Stimulated activated CD4-positive, alpha-beta T cell treated with anti-CD3 and anti-CD28 coated beads, Interleukin-2, amount 100 ng/mL, for 4 hours (primary cell): ENCODE results near the gene CMTM4.

Source experiments
- DNase-seq: peaks from one replicate; pipeline ENCODE4 v3.0.0-alpha.2; 2020; ENCODE audit warnings: low read depth

The CMTM4 gene

DNA sequence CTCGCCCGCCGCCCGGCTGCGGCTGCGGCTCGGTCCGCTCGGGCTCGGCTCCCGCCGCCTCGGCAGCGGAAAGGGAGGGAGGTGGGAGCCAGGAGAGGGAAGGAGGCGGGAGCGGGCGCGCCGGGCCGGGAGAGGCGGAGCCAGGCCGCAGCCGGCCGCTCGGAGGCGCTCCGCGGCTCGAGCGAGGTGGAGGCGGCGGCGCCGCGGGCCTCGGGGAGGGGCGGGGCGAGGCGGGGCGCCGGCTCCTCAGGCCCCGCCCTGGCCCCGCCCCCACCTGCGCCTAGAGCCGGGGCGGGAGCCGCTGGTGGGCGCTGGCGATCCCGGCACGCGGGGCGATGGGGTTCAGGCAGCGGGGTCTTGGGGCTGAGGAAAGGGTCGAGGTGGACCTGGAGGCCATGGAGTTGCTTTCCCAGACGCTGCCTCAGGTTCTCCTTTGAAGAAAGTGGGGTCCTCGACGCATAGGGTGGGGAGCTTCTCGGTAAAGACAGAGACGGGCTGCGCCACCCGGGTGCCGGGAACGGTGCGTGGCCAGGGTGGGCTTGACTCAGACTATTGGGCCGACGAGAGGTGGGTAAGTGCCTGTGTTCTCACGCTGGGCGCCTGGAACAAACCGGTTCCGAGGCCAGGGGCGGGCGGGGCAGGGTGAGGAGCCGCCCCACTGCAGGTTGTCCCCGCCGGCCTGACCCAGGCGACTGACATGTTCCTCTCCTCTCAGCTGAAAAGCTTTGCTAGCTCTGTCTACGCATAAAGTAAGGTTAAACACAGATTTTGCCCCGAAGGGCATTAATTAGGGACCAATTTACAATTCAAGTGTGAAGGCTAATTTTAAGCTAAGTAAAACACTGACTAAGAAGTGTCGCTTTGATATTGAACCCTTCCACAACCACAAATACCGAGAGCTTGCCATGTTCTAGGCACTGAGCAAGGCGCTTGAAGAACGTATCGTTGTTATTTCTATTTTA, at the start of gene CMTM4:
TSS of gene CMTM4 (minus strand) at position 75 of the 962 bp plus-strand sequence. CDS start 218 bp downstream, outside the sequence.
- peak; percentile 65 for DNase-seq

DNA sequence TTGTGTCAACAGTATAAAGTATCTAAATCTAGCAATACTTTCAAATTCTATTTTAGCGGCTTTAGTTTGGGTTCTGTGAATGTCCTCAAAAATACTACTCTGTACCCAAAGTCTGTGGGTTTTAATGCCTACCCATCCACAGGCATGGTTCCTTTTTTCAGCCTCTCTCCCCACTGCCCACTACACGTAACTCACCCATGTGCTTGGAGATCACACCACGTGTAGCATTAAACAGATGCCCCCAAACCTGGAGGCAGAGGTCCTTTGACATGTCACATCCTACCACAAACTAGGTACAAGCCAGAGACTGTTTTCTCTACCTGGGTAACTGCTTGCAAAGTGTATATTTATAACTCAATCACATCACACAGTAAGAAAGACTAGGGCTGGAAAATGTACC, 49.5 kb upstream of the CMTM4 start:
- DNase-seq = no peak

DNA sequence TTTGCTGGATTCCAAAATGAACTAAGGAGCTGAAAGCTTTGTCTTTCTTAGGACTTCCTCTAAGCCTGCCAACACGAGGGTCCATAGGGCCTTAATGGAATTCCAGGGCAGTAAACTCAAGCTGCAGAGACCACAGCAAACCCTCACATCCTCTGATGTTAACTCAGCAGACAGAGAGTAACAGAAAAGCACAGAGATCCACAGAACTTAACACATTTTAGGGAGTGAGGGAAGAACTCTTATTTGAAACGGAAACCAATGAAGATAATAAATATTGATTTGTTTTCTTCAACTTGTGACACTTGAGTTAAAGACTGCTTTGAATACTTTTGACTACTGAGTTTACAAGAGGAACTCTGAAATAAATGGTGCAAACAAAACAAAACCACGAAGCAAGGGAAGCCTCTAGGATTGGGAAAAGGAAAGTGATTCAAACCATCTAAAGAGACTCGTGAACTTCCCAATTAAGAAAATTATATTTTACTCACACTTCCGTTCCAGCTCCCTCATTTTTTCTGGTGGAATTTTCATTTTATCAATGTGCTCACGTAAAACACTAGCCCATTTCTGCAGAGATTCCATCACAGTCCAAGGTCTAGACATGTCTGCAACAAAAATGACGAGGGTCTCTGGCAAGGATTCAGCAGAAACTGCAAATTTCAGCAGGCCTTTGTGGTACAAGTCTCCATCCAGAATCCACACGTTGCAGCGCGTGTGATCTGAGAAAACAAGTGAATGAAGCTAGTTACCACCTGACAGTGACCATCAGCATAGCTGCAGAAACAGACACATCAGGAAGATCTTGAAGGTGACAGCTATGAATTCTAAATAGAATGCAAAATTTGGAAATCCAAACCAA, 45.6 kb upstream of the CMTM4 start:
- no peak for DNase-seq

DNA sequence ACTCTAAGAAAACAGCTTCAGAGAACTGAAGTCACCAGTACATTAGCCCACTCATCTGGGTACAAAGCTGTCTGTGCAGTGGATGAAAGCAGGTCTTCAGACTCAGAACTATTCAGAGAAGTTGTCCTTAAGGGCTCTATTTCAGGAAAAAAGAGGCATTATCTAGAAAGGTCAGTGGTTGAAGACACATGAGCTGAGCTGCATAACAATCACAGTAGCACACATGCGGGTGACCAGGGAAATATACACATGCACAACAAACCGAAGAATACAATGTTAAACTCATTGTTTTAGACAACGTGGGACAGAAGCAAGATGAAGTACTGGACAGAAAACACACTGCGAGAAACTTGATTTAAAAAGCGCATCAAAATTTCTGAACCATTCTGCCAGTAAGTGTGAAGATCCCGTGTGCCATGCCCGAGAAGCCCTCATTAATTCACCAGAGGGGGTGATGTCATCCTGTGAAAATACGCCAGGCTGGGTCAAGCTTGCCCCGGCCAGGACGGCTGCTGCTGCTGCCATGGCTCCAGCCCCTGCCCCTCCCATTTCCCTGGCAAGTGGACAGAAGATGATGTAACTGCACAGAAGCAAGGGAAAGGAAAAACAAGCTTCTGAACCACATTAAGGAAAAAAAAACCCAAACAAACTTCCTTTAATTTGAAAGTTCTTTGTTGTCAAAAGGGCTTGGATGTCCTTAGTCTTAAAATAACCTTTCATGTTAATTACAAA, 44.8 kb upstream of the CMTM4 start:
- DNase-seq = no peak

DNA sequence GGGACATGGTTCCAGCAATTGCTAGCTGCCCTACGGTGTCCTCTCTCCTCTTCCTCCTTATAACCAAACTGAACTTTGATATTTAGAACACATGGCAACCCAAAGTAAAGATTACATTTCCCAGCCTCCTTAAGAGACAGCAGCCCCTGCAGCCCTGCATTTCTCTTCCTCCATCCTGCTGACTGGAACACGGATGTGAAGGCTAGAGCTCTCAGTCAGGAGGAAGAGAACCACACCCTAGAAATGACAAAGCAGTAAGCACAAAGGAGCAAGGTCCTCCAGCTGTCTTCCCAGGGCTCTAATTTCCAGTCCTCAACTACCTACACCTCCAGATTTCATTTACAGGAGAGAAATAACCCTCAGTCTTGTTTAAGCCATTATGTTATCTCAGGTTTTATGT, 44.0 kb upstream of the CMTM4 start:
- no peak for DNase-seq

DNA sequence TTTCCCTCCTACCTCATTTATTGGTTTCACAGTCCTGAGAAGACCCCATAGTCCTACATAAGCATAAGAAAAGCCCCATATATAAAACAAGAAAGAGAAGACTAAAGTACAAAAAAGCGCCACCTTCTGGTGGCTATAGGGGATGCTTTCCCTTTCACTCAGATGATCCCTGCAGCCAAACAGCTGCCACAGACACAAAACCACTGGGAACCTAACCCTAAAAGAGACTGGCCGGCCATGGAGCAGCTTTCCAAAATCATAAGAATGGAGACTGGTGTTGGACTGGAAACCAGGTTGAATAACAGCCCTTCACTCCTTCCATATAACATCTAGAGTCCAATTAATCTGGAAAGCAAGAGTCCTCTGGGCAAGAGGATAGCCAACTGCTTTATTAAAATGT, 43.5 kb upstream of the CMTM4 start:
- no peak for DNase-seq

DNA sequence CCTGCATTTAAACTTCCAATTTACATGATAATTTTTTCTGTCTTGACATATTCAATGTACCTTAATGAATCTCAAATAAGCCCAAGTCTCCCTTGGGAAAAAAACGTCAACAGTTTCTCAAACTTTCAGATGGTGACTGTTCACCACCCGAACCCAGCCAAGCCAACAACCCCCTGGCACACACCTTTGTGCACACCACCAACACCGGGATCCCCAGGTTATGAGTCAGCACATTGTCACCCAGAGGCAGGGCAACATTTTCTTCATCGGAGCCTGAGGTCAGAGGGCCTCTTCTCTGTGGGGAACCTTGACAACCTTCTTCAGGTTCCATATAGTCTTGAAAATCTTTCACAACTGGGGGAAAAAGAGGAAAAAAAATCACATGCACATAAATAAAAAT, 39.3 kb upstream of the CMTM4 start:
- DNase-seq = no peak

DNA sequence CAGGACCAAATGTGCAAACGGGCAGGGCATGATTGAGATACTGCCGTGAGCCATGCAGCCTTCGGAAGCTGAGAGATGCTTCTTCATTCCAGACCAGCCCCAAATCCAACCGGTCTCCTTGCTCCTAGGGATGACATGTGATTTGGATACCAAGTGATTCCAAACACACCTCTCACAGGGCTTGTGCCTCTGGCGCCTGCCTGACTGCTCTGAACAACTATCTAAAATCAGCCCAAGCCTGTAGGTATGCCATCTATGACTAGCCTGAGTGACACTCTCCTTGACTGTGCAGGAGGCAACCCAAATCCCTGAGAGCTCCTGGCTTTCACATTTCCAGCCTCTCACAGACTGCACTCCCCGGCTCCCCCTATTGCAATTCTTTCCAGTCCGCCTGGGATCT, 34.6 kb upstream of the CMTM4 start:
- DNase-seq = no peak

DNA sequence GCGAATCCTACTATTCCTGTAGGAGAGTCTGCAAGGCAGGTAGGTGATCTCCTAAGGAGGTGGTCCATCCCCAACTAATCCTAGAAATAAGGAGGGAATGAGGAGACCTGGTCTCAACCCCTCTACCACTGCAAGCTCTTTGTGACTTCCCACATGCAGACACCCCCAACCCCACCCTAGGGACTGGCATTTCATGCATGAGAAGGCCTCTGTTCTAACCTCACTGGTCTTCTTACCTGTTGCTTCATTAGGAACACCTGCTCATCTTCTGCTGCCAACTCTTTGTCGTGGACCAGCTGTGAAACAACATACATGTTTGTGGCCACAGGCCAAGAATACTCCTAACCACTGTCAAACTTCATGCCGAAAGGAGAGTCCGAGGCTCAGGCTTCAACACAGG, 32.3 kb upstream of the CMTM4 start:
- no peak for DNase-seq

DNA sequence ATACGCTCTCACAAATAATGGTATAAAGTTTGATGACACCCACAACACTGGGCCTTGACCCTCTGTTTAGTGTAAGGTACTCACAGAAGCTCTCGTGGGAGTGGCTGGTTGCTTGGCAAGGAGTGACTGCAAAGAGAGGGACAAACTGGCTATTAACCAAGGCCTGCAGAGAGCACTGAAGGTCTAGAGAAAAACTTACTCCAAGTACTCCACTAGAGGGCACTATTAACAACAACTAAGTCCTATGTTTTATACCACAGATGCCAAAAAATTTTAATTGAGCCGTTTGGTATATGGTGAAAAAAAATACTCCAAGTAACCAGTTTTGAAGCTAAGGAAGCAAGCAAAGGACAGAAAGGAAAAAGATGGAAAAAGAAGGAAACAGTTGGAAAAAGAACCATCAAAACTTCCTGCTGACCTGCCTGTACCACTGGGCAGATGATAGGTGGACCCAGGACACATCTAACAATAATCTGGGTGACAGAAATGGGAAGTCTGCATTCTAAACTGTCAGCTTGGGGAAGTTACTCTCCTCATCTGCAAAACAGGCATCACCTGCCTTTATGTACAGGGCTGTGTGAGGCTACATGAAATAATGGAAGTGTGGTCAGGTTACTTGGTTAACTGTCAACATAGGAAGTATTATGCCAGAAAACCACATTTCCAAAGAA, 31.7 kb upstream of the CMTM4 start:
- no peak for DNase-seq

DNA sequence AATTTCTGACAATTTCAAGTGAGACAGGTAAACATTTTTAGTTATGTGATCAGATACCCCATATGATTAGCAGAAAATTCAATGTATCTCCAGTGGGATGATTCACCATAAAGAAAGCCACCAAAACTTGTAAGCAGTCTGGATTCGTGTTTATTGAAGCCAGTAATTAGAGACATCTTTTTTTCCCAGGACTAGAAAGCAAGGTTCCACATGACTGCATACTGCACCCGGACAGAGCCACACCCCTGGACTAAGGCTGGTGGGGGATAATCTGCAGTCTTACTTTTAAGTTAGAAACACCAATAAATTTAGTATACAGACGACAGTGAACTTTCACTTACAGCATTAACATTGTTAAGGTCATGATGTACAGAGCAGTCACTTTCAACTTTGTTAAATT, 24.2 kb upstream of the CMTM4 start:
- DNase-seq = no peak

DNA sequence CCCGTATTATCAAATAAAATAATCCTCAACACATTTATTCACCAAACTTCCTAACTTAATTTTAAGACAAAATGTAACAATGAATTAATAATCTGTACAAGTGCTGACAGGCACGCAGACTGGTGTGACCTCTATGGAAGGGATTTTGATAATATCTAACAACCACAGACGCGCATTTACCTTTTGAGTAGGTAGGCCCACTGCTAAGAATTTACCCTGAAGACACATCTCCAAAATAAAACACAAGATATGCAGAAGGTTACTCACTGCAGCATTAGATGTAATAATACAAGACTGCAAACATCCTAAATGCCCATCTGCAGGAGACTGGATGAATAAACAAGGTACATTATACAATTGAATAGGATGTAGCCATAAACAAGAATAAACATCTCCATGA, 22.7 kb upstream of the CMTM4 start:
- DNase-seq = no peak

DNA sequence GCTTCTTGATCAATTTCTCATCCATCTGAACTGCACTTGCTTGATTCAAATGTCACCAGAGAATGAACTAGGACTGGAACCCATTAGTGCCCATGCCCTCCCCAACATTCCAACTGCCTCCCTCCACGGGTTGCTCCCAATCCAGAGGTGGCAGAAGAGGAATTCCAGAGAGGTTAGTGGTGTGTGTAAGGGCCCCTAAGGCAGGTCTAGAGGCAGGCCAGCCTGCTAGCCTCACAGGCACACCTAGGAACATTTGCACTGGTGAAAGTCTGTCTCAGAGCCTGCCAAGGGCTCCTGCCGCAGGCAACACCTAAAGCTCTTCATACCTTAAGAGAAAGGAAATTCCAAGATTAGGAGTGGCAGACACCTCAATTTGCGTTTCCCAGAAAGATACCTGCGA, 21.2 kb upstream of the CMTM4 start:
- DNase-seq = no peak

DNA sequence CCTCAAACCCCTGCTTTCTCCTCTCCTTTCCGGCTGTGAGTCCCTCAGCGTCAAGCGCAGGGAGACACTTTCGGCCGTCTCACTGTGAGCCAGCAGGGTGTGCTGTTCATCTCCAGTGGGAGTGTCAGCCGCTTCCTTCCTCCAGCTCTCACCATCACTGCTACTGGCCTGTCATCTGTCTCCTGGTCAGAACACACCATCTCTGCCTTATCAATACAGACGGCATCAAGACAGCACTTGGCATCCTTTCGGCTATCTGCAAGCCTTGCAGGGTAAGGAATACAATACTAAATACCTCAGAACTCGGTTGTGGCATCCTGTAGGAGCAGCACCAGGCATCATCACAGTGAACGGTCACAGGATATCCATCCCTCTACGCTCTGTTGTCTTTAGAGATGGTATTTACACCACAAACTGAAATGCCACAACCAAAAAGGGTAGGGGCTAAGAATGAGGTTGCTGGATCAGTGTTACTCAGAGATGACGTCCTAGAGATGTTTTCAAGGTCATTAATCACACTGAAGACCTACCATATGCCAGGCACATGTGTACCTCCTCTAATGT, 20.7 kb upstream of the CMTM4 start:
- DNase-seq = no peak

DNA sequence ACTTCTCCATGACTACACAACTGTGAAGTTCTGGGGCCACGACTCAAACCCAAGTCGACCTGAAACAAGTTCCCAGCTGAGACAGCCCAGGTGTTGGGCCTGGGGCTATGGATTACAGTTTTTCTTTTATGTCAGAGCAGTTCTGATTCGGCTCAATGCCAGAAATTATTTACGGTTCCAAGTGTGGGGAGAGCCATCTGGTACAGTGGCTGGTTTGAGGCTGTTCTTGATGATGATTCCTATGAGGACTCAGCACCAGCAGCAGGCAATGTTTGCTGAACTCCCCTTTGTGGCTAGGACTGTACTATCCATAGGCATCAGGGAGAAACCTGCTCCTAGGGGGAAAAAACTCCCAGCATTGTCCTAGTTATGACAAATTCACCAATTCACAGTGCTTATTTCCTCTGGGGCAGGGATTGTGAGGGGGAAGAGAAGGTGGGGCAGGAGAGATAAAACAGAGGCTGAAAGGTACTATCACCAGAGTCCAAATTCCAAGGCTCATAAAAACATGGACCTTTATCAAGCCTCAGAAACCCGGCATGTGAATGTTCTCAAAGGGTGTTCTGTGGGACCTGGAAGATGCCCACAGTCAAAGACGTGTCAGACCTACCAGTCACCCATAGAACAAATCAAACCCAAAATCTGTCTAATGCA, 18.2 kb upstream of the CMTM4 start:
- no peak for DNase-seq

DNA sequence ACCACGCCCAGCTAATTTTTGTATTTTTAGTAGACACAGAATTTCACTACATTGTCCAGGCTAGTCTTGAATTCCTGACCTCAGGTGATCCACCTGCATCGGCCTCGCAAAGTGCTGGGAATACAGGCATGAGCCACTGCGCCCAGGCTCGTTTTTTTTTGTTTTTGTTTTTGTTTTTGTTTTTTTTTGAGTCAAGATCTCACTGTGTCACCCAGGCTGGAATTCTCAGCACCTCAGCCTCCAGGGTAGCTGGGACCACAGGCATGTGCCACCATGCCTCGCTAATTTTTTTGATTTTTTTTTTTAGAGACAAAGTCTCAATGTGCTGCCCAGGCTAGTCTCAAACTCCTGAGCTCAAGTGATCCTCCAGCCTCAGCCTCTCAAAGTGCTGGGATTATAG, 17.5 kb upstream of the CMTM4 start:
- DNase-seq = no peak

DNA sequence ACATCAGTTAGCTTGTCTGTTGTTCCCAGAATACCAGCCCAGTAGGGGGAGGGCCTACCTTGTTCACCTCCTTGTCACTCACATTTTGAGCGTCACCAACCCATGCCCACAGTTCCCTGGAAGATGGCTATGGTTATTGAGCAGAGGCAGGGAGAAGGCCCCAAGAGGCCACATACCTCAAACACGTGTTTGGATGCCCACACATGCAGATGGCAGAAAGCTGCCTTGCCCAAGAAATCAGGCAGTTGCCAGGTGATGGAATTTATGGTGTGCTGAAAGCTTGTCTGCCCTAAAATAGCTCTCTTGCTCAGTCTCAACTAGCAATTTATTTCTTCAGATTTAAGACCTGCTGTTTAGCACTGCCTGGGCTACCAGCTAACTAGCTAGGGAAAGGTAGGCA, 16.5 kb upstream of the CMTM4 start:
- DNase-seq = no peak

DNA sequence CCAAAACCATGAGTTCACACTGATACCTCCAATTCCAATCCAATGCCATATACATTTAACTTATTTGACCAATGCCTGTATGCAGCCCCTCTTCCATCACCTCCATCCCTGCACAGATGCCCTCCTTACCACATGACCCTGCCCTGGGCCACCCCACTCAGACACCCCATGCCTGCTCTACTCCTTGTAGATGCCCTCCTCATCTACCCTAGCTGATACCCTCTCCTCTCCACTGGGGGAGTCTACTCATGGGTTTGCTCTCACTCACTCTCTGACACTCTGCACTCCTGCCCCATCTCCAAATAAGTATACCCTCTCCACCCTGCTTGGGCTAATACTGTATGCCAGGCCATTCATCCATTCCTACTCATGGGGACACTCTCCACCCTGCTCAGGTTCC, 16.0 kb upstream of the CMTM4 start:
- DNase-seq = no peak

DNA sequence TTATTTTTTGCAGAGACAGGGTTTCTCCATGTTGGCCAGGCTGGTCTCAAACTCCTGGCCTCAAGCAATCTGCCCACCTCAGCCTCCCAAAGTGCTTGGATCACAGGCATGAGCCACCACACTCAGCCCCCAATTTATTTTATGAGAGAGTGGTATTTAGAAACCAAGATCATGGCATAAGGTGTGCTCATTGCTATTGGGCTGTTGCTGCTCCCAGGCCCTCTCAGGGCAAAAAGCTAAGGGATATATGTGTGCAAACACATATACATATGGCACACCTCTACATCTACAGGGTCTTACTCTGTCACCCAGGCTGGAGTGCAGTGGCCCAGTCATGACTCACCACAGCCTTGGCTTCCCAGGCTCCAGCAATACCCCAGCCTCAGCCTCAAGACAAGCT, 15.0 kb upstream of the CMTM4 start:
- DNase-seq = no peak

DNA sequence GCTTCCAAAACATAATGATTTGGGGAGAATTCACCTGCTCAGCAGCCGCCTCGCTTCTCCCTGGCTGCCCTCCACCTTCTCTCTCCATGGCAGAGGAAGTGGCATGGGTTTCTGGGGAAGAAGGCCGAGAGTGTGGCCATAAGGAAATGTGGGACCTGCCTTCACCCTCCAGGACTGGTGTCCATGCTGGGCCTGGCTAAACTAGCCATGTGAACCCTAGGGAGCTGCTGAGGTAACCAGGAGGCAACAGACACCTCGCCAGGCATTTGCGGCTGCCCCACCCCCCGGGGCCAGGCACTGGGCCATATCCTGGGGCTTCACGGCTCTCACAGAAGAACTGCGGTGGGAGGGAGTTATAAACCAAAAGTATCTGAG, 9.9 kb upstream of the CMTM4 start:
- no peak for DNase-seq
